ENCODE results near the gene BOD1L1.
A peak's percentile ranks its signal among the peaks of the same experiment; 100 is the strongest.

BOD1L1 gene

GRCh38 chr4:13523591-13524503 lies 103.7 kb downstream of the BOD1L1 start:
- peak; percentile 45 for DNase-seq

- DNase-seq: peak; percentile 61
These were observed 104.4 kb downstream of the BOD1L1 start for GRCh38 chr4:13523105-13523477.

- peak; percentile 71 for DNase-seq
These were observed 105.0 kb downstream of the BOD1L1 start for GRCh38 chr4:13522282-13523104.

- no peak for DNase-seq
These were observed 106.5 kb downstream of the BOD1L1 start for GRCh38 chr4:13521047-13521446.

Measured in retina (tissue), 1 donor.